CD4-positive, alpha-beta T cell (primary cell): ENCODE measurements around the gene MAD2L1. TPM values are rescaled to one million over a fixed set of nuclear protein-coding genes. Genes with fewer than 3 reads are reported as not detected.

Experiments used
- ATAC-seq: fragments of 200-7000 bp; cut with Tn5 transposase; one replicate; pipeline ENCODE4 v1.10.0; 2022; ENCODE audit warnings: mild to moderate bottlenecking; ENCODE audit not compliant: poor library complexity
- CTCF ChIA-PET: fragments of 350-600 bp; sonication (Branson Sonifier 250); formaldehyde crosslinking; loops from one replicate; lab custom pipeline; 2021; ENCODE audit warnings: antibody characterized with exemption, inconsistent platforms; lab: Charles Lee
- POLR2A ChIA-PET: fragments of 350-600 bp; sonication (Branson Sonifier 250); formaldehyde crosslinking; loops from one replicate; lab custom pipeline; 2021; ENCODE audit warnings: antibody characterized with exemption, inconsistent platforms; lab: Charles Lee
- DNase-seq, 14 experiments: peaks; one replicate each; pipeline ENCODE4 v3.0.0-alpha.2; 2013 to 2020; ENCODE audit warnings: mixed read lengths in 2 of 14
- H3K27ac ChIP-seq, 2 donors: one replicate each; pipeline versions ENCODE4 v1.5.1 to v1.7.0; 2013; ENCODE audit warnings: low read length in 2 of 2, low read depth in 1 of 2, mild to moderate bottlenecking in 1 of 2
- H3K27me3 ChIP-seq, 2 experiments: 1 replicate in 1 of 2; 2 replicates in 1 of 2; pipeline versions ENCODE4 v1.6.1 to v1.7.0; 2013; ENCODE audit warnings: low read length in 2 of 2, control low read depth in 1 of 2, mild to moderate bottlenecking in 1 of 2, moderate library complexity in 1 of 2; ENCODE audit not compliant: insufficient read depth in 2 of 2, control insufficient read depth in 1 of 2
- H3K36me3 ChIP-seq: one replicate; pipeline ENCODE4 v1.6.1; 2013; ENCODE audit warnings: low read length, control low read depth; ENCODE audit not compliant: insufficient read depth
- H3K4me1 ChIP-seq: one replicate; pipeline ENCODE4 v1.6.1; 2013; ENCODE audit warnings: low read length, control low read depth; ENCODE audit not compliant: insufficient read depth
- H3K4me3 ChIP-seq: one replicate; pipeline ENCODE4 v1.5.1; 2013; ENCODE audit warnings: mild to moderate bottlenecking, low read length, moderate library complexity
- H3K9me3 ChIP-seq, 2 experiments: 1 replicate in 1 of 2; 2 replicates in 1 of 2; pipeline versions ENCODE4 v1.6.1 to v1.7.0; 2013; ENCODE audit warnings: low read length in 2 of 2, mild to moderate bottlenecking in 2 of 2, control low read depth in 1 of 2, moderate library complexity in 1 of 2; ENCODE audit not compliant: control insufficient read depth in 1 of 2, insufficient read depth in 1 of 2
- H3K27ac Mint-ChIP-seq: one replicate; pipeline ENCODE4 v1.8.0; 2020; ENCODE audit warnings: mixed read lengths
- H3K27me3 Mint-ChIP-seq: one replicate; pipeline ENCODE4 v1.8.0; 2021; ENCODE audit warnings: mixed read lengths
- H3K36me3 Mint-ChIP-seq: one replicate; pipeline ENCODE4 v1.8.0; 2021; ENCODE audit warnings: low read depth, mixed read lengths
- H3K4me1 Mint-ChIP-seq: one replicate; pipeline ENCODE4 v1.8.0; 2021; ENCODE audit warnings: low read depth, mixed read lengths
- H3K4me3 Mint-ChIP-seq: one replicate; pipeline ENCODE4 v1.8.0; 2020; ENCODE audit warnings: mild to moderate bottlenecking, mixed read lengths
- H3K9me3 Mint-ChIP-seq: one replicate; pipeline ENCODE4 v1.8.0; 2020; ENCODE audit warnings: mixed read lengths
- CTCF ChIP-seq: fragments of 200-600 bp; IDR thresholded peaks from one replicate; pipeline ENCODE4 v1.8.0; 2022; ENCODE audit warnings: antibody characterized with exemption, mild to moderate bottlenecking
- intact Hi-C, 2 experiments: fragments of 100-400 bp; cut with DNase I in 1 of 2; cut with micrococcal nuclease in 1 of 2; formaldehyde crosslinking; loops; one replicate each; pipeline versions ENCODE4 v1.15.1 to v1.9.0; 2023 to 2025; cut with DNase I, micrococcal nuclease
- total RNA-seq, 174 experiments: library from RNA in 2 of 174; stranded (reverse) in 2 of 174; gene quantifications; one replicate each; pipeline ENCODE4 v1.2.3 and lab custom pipeline; 2021 to 2026

Gene MAD2L1
- total RNA-seq, 2 experiments from 2014 or later = 4.6 to 5.6 TPM

- peak; percentile 89 for TF ChIP-seq CTCF
- ATAC-seq = peak; percentile 97
- intact Hi-C loops = loop anchor here (1.0 to 10.0 kb wide), 6 partner anchors 421 to 735 kb away; partner anchors contain the start of gene PDE5A (in 2 of the 2)
- peak; percentile 36 to 84 (median 60) for DNase-seq
- Histone ChIP-seq H3K4me1 (peaks cover 4% of the 10 kb centered on the region), H3K36me3 (no peaks in the 10 kb centered on the region), H3K4me3 (no peak overlapping the region), H3K9me3 (no peaks in the 10 kb centered on the region), H3K27ac (no peak overlapping the region), H3K27me3 (no peaks in the 10 kb centered on the region)
- Mint-ChIP-seq H3K36me3 (no peaks in the 10 kb centered on the region), H3K4me3 (no peak overlapping the region), H3K4me1 (peaks cover 4% of the 10 kb centered on the region), H3K27me3 (no peaks in the 10 kb centered on the region), H3K9me3 (no peaks in the 10 kb centered on the region), H3K27ac (no peak overlapping the region)
- CTCF ChIA-PET = interaction anchor here (1.7 kb wide), 1 partner anchor 421 kb away, joined by 7 read pairs; the partner anchor contains the start of gene PDE5A
- POLR2A ChIA-PET = no interaction called here
These were observed 16.7 kb downstream of the MAD2L1 start for GRCh38 chr4:120049732-120050494.

GRCh38 chr4:120043828-120044227 lies 22.8 kb downstream of the MAD2L1 start:
- ATAC-seq = no peak
- Mint-ChIP-seq H3K4me1 (no peaks in the 10 kb centered on the region), H3K27ac (no peak overlapping the region), H3K9me3 (peaks cover 5% of the 10 kb centered on the region), H3K36me3 (no peaks in the 10 kb centered on the region), H3K4me3 (no peak overlapping the region), H3K27me3 (no peaks in the 10 kb centered on the region)
- no peak overlapping the region for H3K4me3 ChIP-seq
- intact Hi-C loops = no loop called here
- no peak for DNase-seq
- H3K9me3 ChIP-seq = peaks cover 5 to 7% of the 10 kb centered on the region in 2 experiments
- ChIA-PET POLR2A (no interaction called here), CTCF (no interaction called here)
- no peak for TF ChIP-seq CTCF
- H3K27ac ChIP-seq = no peak overlapping the region
- no peaks in the 10 kb centered on the region for H3K4me1 ChIP-seq
- no peaks in the 10 kb centered on the region for H3K36me3 ChIP-seq
- no peaks in the 10 kb centered on the region for H3K27me3 ChIP-seq

- Mint-ChIP-seq H3K4me3 (no peak overlapping the region), H3K36me3 (no peaks in the 10 kb centered on the region), H3K4me1 (no peaks in the 10 kb centered on the region), H3K27ac (no peak overlapping the region), H3K27me3 (peaks cover 24% of the 10 kb centered on the region), H3K9me3 (no peaks in the 10 kb centered on the region)
- ATAC-seq = no peak
- H3K4me3 ChIP-seq = no peak overlapping the region
- ChIA-PET CTCF (no interaction called here), POLR2A (no interaction called here)
- TF ChIP-seq CTCF = no peak
- no peak overlapping the region for H3K27ac ChIP-seq
- peaks cover 0 to 12% of the 10 kb centered on the region in 2 experiments for H3K27me3 ChIP-seq
- H3K4me1 ChIP-seq = no peaks in the 10 kb centered on the region
- no peaks in the 10 kb centered on the region for H3K36me3 ChIP-seq
- intact Hi-C loops = no loop called here
- H3K9me3 ChIP-seq = no peaks in the 10 kb centered on the region
- DNase-seq = no peak
These were observed 29.2 kb downstream of the MAD2L1 start for GRCh38 chr4:120037411-120037810.
